ENCODE measurements around the gene NHERF1. TPM values are rescaled to one million over a fixed set of nuclear protein-coding genes. Genes with fewer than 3 reads are reported as not detected.

NHERF1 gene
- total and polyA plus RNA-seq, 2 of the 4 experiments (the other 2 are of a cell fraction), result 3.8 to 11.8 TPM

DNA sequence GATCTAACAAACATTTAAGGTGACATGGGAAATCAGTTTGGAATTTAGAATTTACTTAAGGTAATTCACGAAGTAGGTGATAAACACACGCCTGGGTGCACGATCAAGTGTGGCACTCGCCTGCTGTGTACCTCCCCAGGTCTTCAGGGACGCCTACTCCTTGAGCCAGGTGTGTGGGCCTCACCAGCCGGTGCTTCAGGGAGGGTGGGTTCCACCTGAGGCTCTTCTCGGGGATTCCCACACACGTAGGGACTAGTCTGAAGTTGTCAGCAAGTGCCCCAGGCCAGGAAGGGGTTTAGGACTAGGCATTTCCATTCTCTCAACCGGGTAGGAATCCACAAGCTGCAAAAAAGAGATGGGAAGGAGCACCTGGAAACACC lies 37.5 kb downstream of the NHERF1 start:
- Histone ChIP-seq H3K9ac (ENCODE audit: low read depth, low read length) (no peak overlapping the region), H3K27me3 (ENCODE audit: control insufficient read depth, insufficient read depth, low read length) (no peaks in the 10 kb centered on the region), H3K36me3 (ENCODE audit: control insufficient read depth, insufficient read depth, low read length) (peaks cover 26% of the 10 kb centered on the region), H3K4me1 (ENCODE audit: control insufficient read depth, insufficient read depth, low read length) (no peaks in the 10 kb centered on the region), H3K27ac (ENCODE audit: insufficient read depth, low read length) (no peak overlapping the region), H3K4me2 (ENCODE audit: low read depth, low read length) (no peak overlapping the region), H2AK5ac (ENCODE audit: low read depth, low read length) (no peak overlapping the region), H3K18ac (ENCODE audit: low read depth, low read length) (no peak overlapping the region), H3K9me1 (ENCODE audit: insufficient read depth, low read length) (no peaks in the 10 kb centered on the region; the same call in 1 of the 2 replicates), H3K23ac (ENCODE audit: low read depth, low read length) (no peak overlapping the region), H3K4me3 (ENCODE audit: insufficient read depth, low read depth, low read length) (no peak overlapping the region), H3K4ac (ENCODE audit: low read depth, low read length) (no peak overlapping the region), H2BK20ac (ENCODE audit: low read depth, low read length) (no peak overlapping the region), H2AFZ (replicated peaks; ENCODE audit: low read length, poor library complexity) (no peak overlapping the region), H3K79me1 (ENCODE audit: low read depth in 1 of 2, low read length in 2 of 2) (peaks cover 5 to 8% of the 10 kb centered on the region in 2 experiments; a peak in 3 of 4 replicates), H3K56ac (ENCODE audit: extremely low read depth, insufficient read depth, low read length) (no peak overlapping the region), H4K20me1 (ENCODE audit: insufficient read depth, low read length) (no peaks in the 10 kb centered on the region; the same call in 1 of the 2 replicates), H2BK120ac (ENCODE audit: low read depth, low read length) (no peak overlapping the region), H4K91ac (ENCODE audit: insufficient read depth, low read depth, low read length) (no peak overlapping the region), H3K14ac (replicated peaks; ENCODE audit: low read depth, low read length) (no peak overlapping the region), H4K5ac (ENCODE audit: low read depth, low read length) (no peak overlapping the region), H4K8ac (ENCODE audit: low read depth in 2 of 2, low read length in 2 of 2) (no peak overlapping the region), H2BK5ac (ENCODE audit: low read depth, low read length, poor library complexity, severe bottlenecking) (no peak overlapping the region), H2AK9ac (replicated peaks; ENCODE audit: low read depth, low read length, poor library complexity) (no peak overlapping the region), H2BK15ac (ENCODE audit: low read depth, low read length) (no peak overlapping the region), H3K9me3 (ENCODE audit: control insufficient read depth, insufficient read depth, low read length) (no peaks in the 10 kb centered on the region)
- no peak for ATAC-seq (ENCODE audit: low read depth)
- POLR2A ChIA-PET (ENCODE audit: unreplicated experiment), result no interaction called here
- CTCF ChIA-PET, result no interaction called here
- DNase-seq, result no peak
- BruUV-seq (replicated peaks), result no TSS peak
- TF ChIP-seq RCOR1 (IDR thresholded peaks at IDR 0.05; ENCODE audit: insufficient replicate concordance, low read length) (no peak), SMC3 (IDR thresholded peaks at IDR 0.05; ENCODE audit: low read depth, low read length) (no peak), MAFK (IDR thresholded peaks at IDR 0.05; ENCODE audit: low read depth, low read length) (no peak), MXI1 (IDR thresholded peaks at IDR 0.05; ENCODE audit: borderline replicate concordance, low read depth, low read length) (no peak), CEBPB (IDR thresholded peaks at IDR 0.05; ENCODE audit: low read depth, low read length) (no peak), POLR2A (IDR thresholded peaks at IDR 0.05; ENCODE audit: low read depth, low read length) (no peak), BHLHE40 (IDR thresholded peaks at IDR 0.05; ENCODE audit: low read depth, low read length) (no peak), CHD1 (IDR thresholded peaks at IDR 0.05; ENCODE audit: low read depth, low read length) (no peak), FOS (IDR thresholded peaks at IDR 0.05; ENCODE audit: low read depth, low read length) (no peak), NFE2L2 (IDR thresholded peaks at IDR 0.05; ENCODE audit: low read depth, low read length) (no peak)
- TF ChIP-seq, protein P1, sequence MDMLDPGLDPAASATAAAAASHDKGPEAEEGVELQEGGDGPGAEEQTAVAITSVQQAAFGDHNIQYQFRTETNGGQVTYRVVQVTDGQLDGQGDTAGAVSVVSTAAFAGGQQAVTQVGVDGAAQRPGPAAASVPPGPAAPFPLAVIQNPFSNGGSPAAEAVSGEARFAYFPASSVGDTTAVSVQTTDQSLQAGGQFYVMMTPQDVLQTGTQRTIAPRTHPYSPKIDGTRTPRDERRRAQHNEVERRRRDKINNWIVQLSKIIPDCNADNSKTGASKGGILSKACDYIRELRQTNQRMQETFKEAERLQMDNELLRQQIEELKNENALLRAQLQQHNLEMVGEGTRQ (IDR thresholded peaks at IDR 0.05; ENCODE audit: low read depth, low read length), result no peak
- TF ChIP-seq, protein P2, sequence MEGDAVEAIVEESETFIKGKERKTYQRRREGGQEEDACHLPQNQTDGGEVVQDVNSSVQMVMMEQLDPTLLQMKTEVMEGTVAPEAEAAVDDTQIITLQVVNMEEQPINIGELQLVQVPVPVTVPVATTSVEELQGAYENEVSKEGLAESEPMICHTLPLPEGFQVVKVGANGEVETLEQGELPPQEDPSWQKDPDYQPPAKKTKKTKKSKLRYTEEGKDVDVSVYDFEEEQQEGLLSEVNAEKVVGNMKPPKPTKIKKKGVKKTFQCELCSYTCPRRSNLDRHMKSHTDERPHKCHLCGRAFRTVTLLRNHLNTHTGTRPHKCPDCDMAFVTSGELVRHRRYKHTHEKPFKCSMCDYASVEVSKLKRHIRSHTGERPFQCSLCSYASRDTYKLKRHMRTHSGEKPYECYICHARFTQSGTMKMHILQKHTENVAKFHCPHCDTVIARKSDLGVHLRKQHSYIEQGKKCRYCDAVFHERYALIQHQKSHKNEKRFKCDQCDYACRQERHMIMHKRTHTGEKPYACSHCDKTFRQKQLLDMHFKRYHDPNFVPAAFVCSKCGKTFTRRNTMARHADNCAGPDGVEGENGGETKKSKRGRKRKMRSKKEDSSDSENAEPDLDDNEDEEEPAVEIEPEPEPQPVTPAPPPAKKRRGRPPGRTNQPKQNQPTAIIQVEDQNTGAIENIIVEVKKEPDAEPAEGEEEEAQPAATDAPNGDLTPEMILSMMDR (conservative IDR thresholded peaks at IDR 0.05; ENCODE audit: low read depth, low read length), result no peak
- TF ChIP-seq, protein P3, sequence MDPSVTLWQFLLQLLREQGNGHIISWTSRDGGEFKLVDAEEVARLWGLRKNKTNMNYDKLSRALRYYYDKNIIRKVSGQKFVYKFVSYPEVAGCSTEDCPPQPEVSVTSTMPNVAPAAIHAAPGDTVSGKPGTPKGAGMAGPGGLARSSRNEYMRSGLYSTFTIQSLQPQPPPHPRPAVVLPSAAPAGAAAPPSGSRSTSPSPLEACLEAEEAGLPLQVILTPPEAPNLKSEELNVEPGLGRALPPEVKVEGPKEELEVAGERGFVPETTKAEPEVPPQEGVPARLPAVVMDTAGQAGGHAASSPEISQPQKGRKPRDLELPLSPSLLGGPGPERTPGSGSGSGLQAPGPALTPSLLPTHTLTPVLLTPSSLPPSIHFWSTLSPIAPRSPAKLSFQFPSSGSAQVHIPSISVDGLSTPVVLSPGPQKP (IDR thresholded peaks at IDR 0.05; ENCODE audit: borderline replicate concordance, low read depth, low read length), result no peak
- in situ Hi-C loops (cut with MboI; ENCODE audit: low sequenced_read_pairs) (no loop called here), dilution Hi-C loops (cut with HindIII; ENCODE audit: low sequenced_read_pairs, unreplicated experiment) (no loop called here), intact Hi-C loops (cut with micrococcal nuclease) (no loop called here)
- no CpG with 5 or more reads among the region's 9 CpGs for WGBS, 2 experiments (ENCODE audit: extremely low coverage in 2 of 2, insufficient read length in 1 of 2)
